Pancreas (tissue), 10 donors: ENCODE data around the gene MSL3. TPM values are rescaled to one million over a fixed set of nuclear protein-coding genes. Genes with fewer than 3 reads are reported as not detected.

ENCODE experiments used
- ATAC-seq, 4 donors: fragments of 200-7000 bp; cut with Tn5 transposase; one replicate each; pipeline versions ENCODE4 v1.8.0 to v1.9.1; 2020; ENCODE audit warnings: mild to moderate bottlenecking in 4 of 4, moderate library complexity in 4 of 4
- DNase-seq, 6 donors: peaks; one replicate each; pipeline ENCODE4 v3.0.0-alpha.2; 2020
- FAIRE-seq: peaks from 2 replicates; lab custom pipeline; 2012; peaks lifted over from hg19 to GRCh38; lab: Jason Lieb, UNC
- H3K27ac ChIP-seq, 4 donors: fragments of 200-600 bp; sonication (generic); 1 replicate in 3 of 4; 2 replicates in 1 of 4; pipeline versions ENCODE4 v1.5.0 to v1.8.0; 2020
- H3K27me3 ChIP-seq, 4 donors: fragments of 200-600 bp; one replicate each; pipeline ENCODE4 v1.8.0; 2021
- H3K36me3 ChIP-seq, 3 donors: fragments of 200-600 bp; sonication (generic) in 1 of 3; one replicate each; pipeline versions ENCODE4 v1.5.0 to v1.8.0; 2020 to 2021
- H3K4me1 ChIP-seq, 3 donors: fragments of 200-600 bp; one replicate each; pipeline ENCODE4 v1.8.0; 2021
- H3K4me3 ChIP-seq, 4 donors: fragments of 200-600 bp; sonication (generic) in 2 of 4; one replicate each; pipeline versions ENCODE4 v1.5.0 to v1.8.0; 2020 to 2021
- H3K9me3 ChIP-seq, 4 donors: fragments of 200-600 bp; one replicate each; pipeline ENCODE4 v1.8.0; 2021
- CTCF ChIP-seq, 4 donors: fragments of 200-600 bp; sonication (generic) in 3 of 4; IDR thresholded peaks; one replicate each; pipeline versions ENCODE4 v1.5.0 to v1.8.0; 2021; ENCODE audit warnings: antibody characterized with exemption in 4 of 4
- WGBS, 2 donors: extraction: QIAGEN DNeasy Blood & Tissue Kit; methylation state at CpG; one replicate each; pipeline ENCODE4 v1.1.7; 2013; 5-methylcytosine and 5-hydroxymethylcytosine counted together
- intact Hi-C, 3 donors: fragments of 100-400 bp; cut with DNase I; formaldehyde crosslinking; loops; one replicate each; pipeline versions ENCODE4 v1.11.1 to v1.14.2; 2022
- polyA plus RNA-seq, 2 donors: library from polyadenylated mRNA; stranded (reverse); fragments of 200-250 nt; gene quantifications; one replicate each; pipeline ENCODE4 v1.2.3, GENCODE V29; 2013
- total RNA-seq, 6 donors: library from RNA; stranded (reverse); fragmentation: NEBNext Ultra II Directional in 4 of 6; extraction: Animal tissue kit (Norgen Biotek cat#: 25700) in 4 of 6; gene quantifications; one replicate each; pipeline versions ENCODE4 v1.2.1 to v1.2.4, GENCODE V29; 2021 to 2023
- donor health status: healthy with polysubstance abuse.
- donor health status: DM: no; HTN: no; CAD: no; lungs with moderate emphysema.
- donor health status: DM: no; HTN: no; CAD: no.
- donor health status: control.
- donor health status: control.
- donor health status: Bipolar disorder and iron deficiency.
- donor health status: DM: yes; HTN: yes; CAD: no.
- donor health status: DM: no; HTN: no; CAD: no.
- donor health status: DM: no; HTN: no; CAD: no.
- donor health status: DM: yes; HTN: yes; CAD: no.

The MSL3 gene
- total and polyA plus RNA-seq, 8 donors = 6.5 to 17.8 (median 9.0) TPM

- ATAC-seq = no peak
- Histone ChIP-seq H3K9me3 (no peaks in the 10 kb centered on the region), H3K4me3 (no peak overlapping the region), H3K27me3 (peaks cover 0 to 7% (median 0%) of the 10 kb centered on the region in 4 donors), H3K4me1 (no peaks in the 10 kb centered on the region), H3K36me3 (no peaks in the 10 kb centered on the region), H3K27ac (no peak overlapping the region)
- FAIRE-seq = no peak
- intact Hi-C loops = no loop called here
- no peak for TF ChIP-seq CTCF (IDR thresholded peaks at IDR 0.05)
- DNase-seq = no peak
- WGBS, 2 donors = 49 to 71% methylated on average over 6 of the region's 6 CpGs
Observed at GRCh38 chrX:11793734-11794133, 35.7 kb downstream of the MSL3 start.

GRCh38 chrX:11813341-11813740 is 55.3 kb downstream of the MSL3 start:
- ATAC-seq = no peak
- H3K36me3 ChIP-seq = no peaks in the 10 kb centered on the region
- no peaks in the 10 kb centered on the region for H3K4me1 ChIP-seq
- intact Hi-C loops = no loop called here
- no peaks in the 10 kb centered on the region for H3K9me3 ChIP-seq
- DNase-seq = no peak
- H3K27me3 ChIP-seq = peaks cover 0 to 6% (median 0%) of the 10 kb centered on the region in 4 donors
- FAIRE-seq = no peak
- H3K27ac ChIP-seq = no peak overlapping the region
- WGBS, 2 donors = 52 to 54% methylated on average over 2 of the region's 2 CpGs
- no peak overlapping the region for H3K4me3 ChIP-seq
- TF ChIP-seq CTCF (IDR thresholded peaks at IDR 0.05) = no peak

Other genes starting within 250 kb of the MSL3 start
- gene ARHGAP6, start 92.3 kb upstream of the MSL3 start, total RNA-seq = 1 to 10 TPM in 5 of 6 donors, under 1 TPM in 1; 0.79 to 3.3 (median 2.1) TPM
- 1 to 10 TPM in 1 of 2 donors, under 1 TPM in 1; 0.87 to 1.0 TPM for gene ARHGAP6, start 92.3 kb upstream of the MSL3 start, polyA plus RNA-seq